HepG2 (cell line): ENCODE measurements around the gene COL13A1. TPM values are rescaled to one million over a fixed set of nuclear protein-coding genes. Genes with fewer than 3 reads are reported as not detected.

Experiments
- ATAC-seq: fragments of 200-7000 bp; cut with Tn5 transposase; 3 replicates; pipeline ENCODE4 v1.9.1; 2020; ENCODE audit warnings: mild to moderate bottlenecking, moderate library complexity
- BruUV-seq: library from RNA; stranded (reverse); fragments of 400-500 nt; replicated peaks from 2 replicates; lab custom pipeline; 2021; lab: Mats Ljungman, UMichigan
- CTCF ChIA-PET: fragments of 300-600 bp; formaldehyde crosslinking; extraction: SDS; loops from one replicate; lab custom pipeline; 2021; ENCODE audit warnings: low total read pairs, inconsistent platforms, low intra/inter-chr PET ratio; lab: Yijun Ruan, JAX
- POLR2A ChIA-PET: fragments of 350-600 bp; sonication (Branson Sonifier 250); formaldehyde crosslinking; loops from one replicate; lab custom pipeline; 2020; ENCODE audit warnings: antibody characterized with exemption, inconsistent platforms; lab: Yijun Ruan, JAX
- DNase-seq: peaks from one replicate; pipeline ENCODE4 v3.0.0-alpha.2; 2015; ENCODE audit warnings: low spot score
- FAIRE-seq: peaks from 3 replicates; lab custom pipeline; 2011; peaks lifted over from hg19 to GRCh38; lab: Jason Lieb, UNC
- H2AFZ ChIP-seq: one replicate; pipeline ENCODE4 v1.6.1; 2011; ENCODE audit warnings: low read length, inconsistent platforms
- H3K27ac ChIP-seq: fragments of 300-600 bp; 3 replicates; pipeline ENCODE4 v1.8.0; 2011; ENCODE audit warnings: mixed run types, mild to moderate bottlenecking, mixed read lengths, low read length, inconsistent platforms; ENCODE audit not compliant: insufficient read depth; ENCODE audit errors: extremely low read length
- H3K27me3 ChIP-seq, 2 experiments: fragments of 200-600 bp in 1 of 2; 2 replicates in 1 of 2; 3 replicates in 1 of 2; pipeline versions ENCODE4 v1.6.0 to v1.8.0; 2011; ENCODE audit warnings: low read length in 2 of 2, mild to moderate bottlenecking in 2 of 2, moderate library complexity in 2 of 2, inconsistent platforms in 1 of 2; ENCODE audit not compliant: insufficient read depth in 2 of 2, control insufficient read depth in 1 of 2
- H3K36me3 ChIP-seq, 2 experiments: fragments of 200-600 bp in 1 of 2; replicated peaks in 1 of 2; 2 replicates in 1 of 2; 3 replicates in 1 of 2; pipeline versions ENCODE4 v1.5.1 to v1.8.0; 2011; ENCODE audit warnings: low read length in 2 of 2, inconsistent platforms in 1 of 2; ENCODE audit not compliant: insufficient read depth in 2 of 2, control insufficient read depth in 1 of 2
- H3K4me1 ChIP-seq: 2 replicates; pipeline ENCODE4 v1.5.1; 2012; ENCODE audit warnings: low read length, inconsistent platforms; ENCODE audit not compliant: insufficient read depth
- H3K4me2 ChIP-seq: 2 replicates; pipeline ENCODE4 v1.6.0; 2011; ENCODE audit warnings: low read depth, low read length, inconsistent platforms
- H3K4me3 ChIP-seq, 3 experiments: fragments of 200-600 bp in 1 of 3; sonication (generic), shearing (Covaris generic) in 1 of 3; replicated peaks in 1 of 3; 2 replicates each; pipeline ENCODE4 v1.5.1; 2011 to 2016; ENCODE audit warnings: low read length in 3 of 3, inconsistent platforms in 2 of 3, low read depth in 2 of 3, mild to moderate bottlenecking in 2 of 3, control low read depth in 1 of 3, mixed read lengths in 1 of 3; ENCODE audit not compliant: insufficient read depth in 1 of 3
- H3K79me2 ChIP-seq: one replicate; pipeline ENCODE4 v1.6.1; 2011; ENCODE audit warnings: low read length, inconsistent platforms; ENCODE audit not compliant: insufficient read depth
- H3K9ac ChIP-seq: 2 replicates; pipeline ENCODE4 v1.6.0; 2011; ENCODE audit warnings: mild to moderate bottlenecking, low read depth, low read length, inconsistent platforms; ENCODE audit not compliant: insufficient read depth
- H3K9me3 ChIP-seq: 2 replicates; pipeline ENCODE4 v1.5.1; 2012; ENCODE audit warnings: mild to moderate bottlenecking, low read length
- H4K20me1 ChIP-seq: 2 replicates; pipeline ENCODE4 v1.6.0; 2011; ENCODE audit warnings: inconsistent platforms, mild to moderate bottlenecking, low read length, moderate library complexity; ENCODE audit not compliant: insufficient read depth
- ATF7 ChIP-seq, 2 experiments: fragments of 450-650 bp in 1 of 2; sonication (generic) in 1 of 2; formaldehyde crosslinking in 1 of 2; IDR thresholded peaks; 2 replicates each; pipeline versions ENCODE4 v1.4.0 to v1.6.1; 2016 to 2020; ENCODE audit warnings: antibody characterized with exemption in 1 of 2, mild to moderate bottlenecking in 1 of 2, missing genetic modification reagents in 1 of 2
- FOXJ3 ChIP-seq: sonication (generic); formaldehyde crosslinking; IDR thresholded peaks from 2 replicates; pipeline ENCODE4 v1.4.0; 2020; ENCODE audit warnings: missing genetic modification reagents, mild to moderate bottlenecking, borderline replicate concordance
- ONECUT2 ChIP-seq: sonication (generic); formaldehyde crosslinking; IDR thresholded peaks from 2 replicates; pipeline ENCODE4 v1.4.0; 2020; ENCODE audit warnings: missing genetic modification reagents
- RBM39 ChIP-seq: fragments of 200-400 bp; formaldehyde crosslinking; IDR thresholded peaks from one replicate; pipeline ENCODE4 v1.6.1; 2018; ENCODE audit warnings: antibody characterized with exemption, mild to moderate bottlenecking, low read depth, low read length; ENCODE audit not compliant: poor library complexity, severe bottlenecking
- REPIN1 ChIP-seq: sonication (generic); formaldehyde crosslinking; IDR thresholded peaks from 2 replicates; pipeline ENCODE4 v1.8.0; 2022; ENCODE audit warnings: missing genetic modification reagents, low read depth, mild to moderate bottlenecking, borderline replicate concordance
- SAP130 ChIP-seq: IDR thresholded peaks from 2 replicates; pipeline ENCODE4 v1.6.1; 2016; ENCODE audit warnings: low read depth
- SIN3B ChIP-seq: fragments of 150-350 bp; IDR thresholded peaks from 2 replicates; pipeline ENCODE4 v1.6.1; 2014; ENCODE audit warnings: low read length
- ZNF33A ChIP-seq: sonication (generic); formaldehyde crosslinking; IDR thresholded peaks from 2 replicates; pipeline ENCODE4 v1.5.1; 2020; ENCODE audit warnings: missing genetic modification reagents, mild to moderate bottlenecking, moderate library complexity, borderline replicate concordance
- ZNF432 ChIP-seq: sonication (generic); formaldehyde crosslinking; IDR thresholded peaks from 2 replicates; pipeline ENCODE4 v1.5.0; 2020; ENCODE audit warnings: missing genetic modification reagents, mild to moderate bottlenecking, borderline replicate concordance
- ZNF616 ChIP-seq: sonication (generic); formaldehyde crosslinking; IDR thresholded peaks from 2 replicates; pipeline ENCODE4 v1.5.0; 2020; ENCODE audit warnings: low read depth, mild to moderate bottlenecking, missing genetic modification reagents
- ZSCAN31 ChIP-seq: sonication (generic); formaldehyde crosslinking; IDR thresholded peaks from 2 replicates; pipeline ENCODE4 v1.5.0; 2020; ENCODE audit warnings: low read depth, mild to moderate bottlenecking, missing genetic modification reagents
- WGBS: methylation state at CpG from one replicate; pipeline ENCODE4 v1.1.6; 2017; ENCODE audit warnings: low lambda C conversion rate; 5-methylcytosine and 5-hydroxymethylcytosine counted together
- in situ Hi-C: cut with HindIII; loops from 2 replicates; pipeline ENCODE4 v1.10.0; 2017; ENCODE audit warnings: low pct_unique_long_range_greater_than_20kb; ENCODE audit not compliant: extremely low pct_ligation_motif_present
- intact Hi-C: fragments of 100-400 bp; cut with micrococcal nuclease; formaldehyde crosslinking; loops from one replicate; pipeline ENCODE4 v1.10.0; 2022; ENCODE audit not compliant: unreplicated experiment
- polyA plus RNA-seq, 8 experiments: library from polyadenylated mRNA; depleted of rRNA in 3 of 8; stranded (reverse) in 7 of 8; unstranded in 1 of 8; fragments of >200 nt; fragmentation: Illumina TruSeq in 4 of 8; extraction: Trizol in 4 of 8; gene quantifications; 2 replicates each; pipeline versions ENCODE4 v1.2.1 to v1.2.3, GENCODE V29; 2011 to 2016; ENCODE audit warnings: low read depth in 4 of 8, missing spikeins in 1 of 8, mixed read lengths in 1 of 8; ENCODE audit not compliant: insufficient read depth in 1 of 8
- total RNA-seq, 5 experiments: library from RNA; depleted of rRNA; stranded (reverse); fragments of >200 nt; fragmentation: Illumina TruSeq; extraction: Trizol; gene quantifications; 2 replicates each; pipeline ENCODE4 v1.2.3, GENCODE V29; 2016; ENCODE audit warnings: low read depth in 1 of 5

COL13A1 gene
- total and polyA plus RNA-seq, 2 of the 13 experiments (the other 11 are each of a cell fraction or from before 2014, with no cell fraction given): 0.07 TPM; not detected in 1

DNA sequence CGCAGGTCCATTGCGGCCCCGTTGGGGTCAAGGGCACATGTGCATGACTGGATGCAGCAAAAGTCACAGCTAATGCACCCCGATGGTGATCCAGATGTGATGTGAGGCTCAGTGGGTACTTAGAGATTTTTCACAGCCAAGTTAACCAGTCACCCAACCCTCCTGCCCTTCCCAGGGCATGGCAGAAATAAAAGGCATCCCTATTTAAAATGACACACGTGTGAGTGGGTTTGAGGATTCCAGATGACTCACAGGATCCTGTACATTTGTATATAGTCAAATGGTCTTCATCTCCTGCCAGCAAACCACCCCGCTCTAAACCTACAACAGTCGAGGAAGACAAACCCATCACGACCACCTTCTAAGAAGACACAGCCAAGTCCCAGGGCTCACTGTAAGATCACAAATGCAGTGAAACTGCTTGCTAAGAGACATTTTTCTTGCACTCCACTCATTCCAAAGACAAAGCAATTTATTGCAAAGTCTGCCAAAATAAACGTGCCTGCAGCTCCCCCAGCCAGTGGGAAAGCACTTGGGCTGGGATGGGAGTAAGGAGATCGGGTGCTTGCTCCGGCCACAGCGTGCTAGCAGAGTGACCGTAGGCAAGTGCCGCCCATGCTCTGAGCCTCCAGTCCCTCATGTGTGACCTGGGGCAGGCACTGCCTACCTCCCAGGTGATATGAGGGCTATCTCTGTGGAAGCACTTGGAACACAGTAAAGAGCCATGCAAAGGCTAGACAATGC is 164.4 kb downstream of the COL13A1 start:
- Histone ChIP-seq H3K9ac (no peak overlapping the region), H4K20me1 (no peaks in the 10 kb centered on the region), H3K4me3 (no peak overlapping the region), H2AFZ (no peak overlapping the region), H3K4me2 (no peak overlapping the region), H3K9me3 (no peaks in the 10 kb centered on the region), H3K36me3 (no peaks in the 10 kb centered on the region), H3K79me2 (no peaks in the 10 kb centered on the region), H3K27ac (no peak overlapping the region), H3K27me3 (peaks cover 9 to 73% of the 10 kb centered on the region in 2 experiments; a peak in 3 of 5 replicates), H3K4me1 (peaks cover 10% of the 10 kb centered on the region; the same call in 1 of the 2 replicates)
- DNase-seq (no peak), FAIRE-seq (no peak), ATAC-seq (no peak)
- TF ChIP-seq FOXJ3 (CRISPR knock-in tag) (no peak), ZNF616 (CRISPR knock-in tag) (no peak), SIN3B (no peak), SAP130 (no peak), RBM39 (no peak), ZSCAN31 (CRISPR knock-in tag) (no peak), ONECUT2 (CRISPR knock-in tag) (no peak), ZNF432 (CRISPR knock-in tag) (no peak), ATF7 (IDR thresholded peaks at IDR 0.05) (no peak), ATF7 (CRISPR knock-in tag; IDR thresholded peaks at IDR 0.05) (no peak), ZNF33A (CRISPR knock-in tag) (no peak), REPIN1 (CRISPR knock-in tag) (no peak)
- POLR2A ChIA-PET: no interaction called here
- 18% methylated on average over 11 of the region's 14 CpGs for WGBS
- CTCF ChIA-PET: no interaction called here
- intact Hi-C loops: no loop called here
- in situ Hi-C loops: no loop called here
- no TSS peak for BruUV-seq
